ENCODE data around the gene ZNF555.
"Not testable (repeated sequence)": the region's sequence is repeated elsewhere in the genome, so short reads cannot be mapped to it uniquely, and the experiment has no call there.

ZNF555 gene

DNA sequence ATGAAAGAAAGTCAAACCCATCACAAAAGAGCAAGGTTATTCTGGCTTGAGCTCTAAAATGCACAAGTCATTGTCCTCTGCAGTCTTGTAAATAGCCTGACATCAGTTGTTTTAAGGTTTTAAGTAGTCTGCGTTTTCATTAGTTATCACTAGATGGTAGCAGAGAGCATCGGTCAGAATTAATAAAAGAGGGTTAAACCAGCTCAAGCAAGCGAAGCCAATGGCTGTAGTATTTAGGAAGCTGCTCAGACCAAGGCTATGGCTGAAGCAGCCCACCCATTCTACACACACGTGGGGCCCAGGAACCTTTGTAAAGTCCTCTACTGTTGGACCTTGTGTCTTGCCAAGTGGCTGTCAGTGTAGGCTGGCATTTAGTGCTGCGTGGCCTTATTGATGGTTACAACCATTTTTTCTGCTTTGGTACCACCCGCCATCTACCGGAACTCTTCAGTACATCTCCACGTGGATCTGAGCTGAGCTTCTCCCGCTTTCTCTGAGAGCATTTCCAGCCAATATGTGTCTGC is 46.2 kb downstream of the ZNF555 start:
- peak overlapping the region; percentile 5 for H3K9ac ChIP-seq (ENCODE audit: low read length)
- no peaks in the 10 kb centered on the region for H3K4me1 ChIP-seq (ENCODE audit: control insufficient read depth, insufficient read depth, low read length)
- peak; percentile 82 for DNase-seq (ENCODE audit: low read depth)
- no peaks in the 10 kb centered on the region for H3K36me3 ChIP-seq (ENCODE audit: control insufficient read depth, insufficient read depth, low read length, severe bottlenecking)
- no peaks in the 10 kb centered on the region for H3K9me3 ChIP-seq (ENCODE audit: control insufficient read depth, low read length)
- H3K27me3 ChIP-seq (replicated peaks; ENCODE audit: control insufficient read depth, insufficient read depth, low read length) = no peaks in the 10 kb centered on the region
- peak overlapping the region; percentile 42 for H3K4me3 ChIP-seq (ENCODE audit: low read length)

DNA sequence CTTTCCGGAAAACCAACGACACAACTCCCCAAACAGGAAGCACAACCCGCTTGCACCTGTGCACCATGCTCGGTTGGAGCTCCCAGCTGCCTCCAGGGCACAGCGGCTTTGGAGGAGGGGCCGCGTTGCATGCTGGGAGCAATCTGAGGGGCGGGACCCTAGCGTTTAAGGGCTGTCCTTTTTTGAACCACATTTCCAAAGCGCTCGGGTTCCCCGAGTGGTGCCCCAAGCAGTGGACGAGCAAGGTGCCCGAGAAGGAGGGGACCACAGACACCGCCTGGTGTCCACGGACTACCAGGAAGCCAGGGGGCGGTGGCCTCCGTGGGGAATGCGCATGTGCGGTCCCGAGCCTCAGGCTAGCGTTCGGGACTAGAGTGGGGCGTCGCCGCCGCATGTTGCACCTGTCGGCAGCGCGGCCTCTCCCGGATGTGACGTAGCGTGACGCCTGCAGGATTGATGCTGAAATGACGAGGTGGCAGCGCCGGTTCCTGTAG is 47.5 kb downstream of the ZNF555 start:
- peaks cover 2% of the 10 kb centered on the region for H3K4me1 ChIP-seq (ENCODE audit: control insufficient read depth, insufficient read depth, low read length)
- H3K9ac ChIP-seq (ENCODE audit: low read length) = peak overlapping the region; percentile 60
- DNase-seq (ENCODE audit: low read depth) = peak; percentile 40
- H3K9me3 ChIP-seq (ENCODE audit: control insufficient read depth, low read length) = no peaks in the 10 kb centered on the region
- H3K36me3 ChIP-seq (ENCODE audit: control insufficient read depth, insufficient read depth, low read length, severe bottlenecking) = no peaks in the 10 kb centered on the region
- peak overlapping the region; percentile 76 for H3K4me3 ChIP-seq (ENCODE audit: low read length)
- no peaks in the 10 kb centered on the region for H3K27me3 ChIP-seq (replicated peaks; ENCODE audit: control insufficient read depth, insufficient read depth, low read length)

DNA sequence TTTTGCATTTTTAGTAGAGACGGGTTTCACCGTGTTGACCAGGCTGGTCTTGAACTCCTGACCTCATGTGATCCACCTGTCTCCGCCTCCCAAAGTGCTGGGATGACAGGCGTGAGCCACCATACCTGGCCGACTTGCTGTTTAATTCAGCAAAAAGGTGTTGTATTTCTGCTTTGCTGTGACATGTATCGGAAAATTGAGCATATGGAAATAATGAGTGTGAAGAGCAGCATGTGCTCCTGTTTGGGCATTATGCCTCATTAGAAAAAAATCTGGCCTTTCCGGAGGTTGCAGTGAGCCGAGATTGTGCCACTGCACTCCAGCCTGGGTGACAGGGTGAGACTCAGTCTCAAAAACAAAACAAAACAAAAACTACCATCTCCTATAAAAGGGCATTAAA is 49.3 kb downstream of the ZNF555 start:
- not testable (repeated sequence) for H3K36me3 ChIP-seq (ENCODE audit: control insufficient read depth, insufficient read depth, low read length, severe bottlenecking); H3K9ac ChIP-seq (ENCODE audit: low read length); DNase-seq (ENCODE audit: low read depth); H3K27me3 ChIP-seq (replicated peaks; ENCODE audit: control insufficient read depth, insufficient read depth, low read length); H3K9me3 ChIP-seq (ENCODE audit: control insufficient read depth, low read length); H3K4me3 ChIP-seq (ENCODE audit: low read length); H3K4me1 ChIP-seq (ENCODE audit: control insufficient read depth, insufficient read depth, low read length)

DNA sequence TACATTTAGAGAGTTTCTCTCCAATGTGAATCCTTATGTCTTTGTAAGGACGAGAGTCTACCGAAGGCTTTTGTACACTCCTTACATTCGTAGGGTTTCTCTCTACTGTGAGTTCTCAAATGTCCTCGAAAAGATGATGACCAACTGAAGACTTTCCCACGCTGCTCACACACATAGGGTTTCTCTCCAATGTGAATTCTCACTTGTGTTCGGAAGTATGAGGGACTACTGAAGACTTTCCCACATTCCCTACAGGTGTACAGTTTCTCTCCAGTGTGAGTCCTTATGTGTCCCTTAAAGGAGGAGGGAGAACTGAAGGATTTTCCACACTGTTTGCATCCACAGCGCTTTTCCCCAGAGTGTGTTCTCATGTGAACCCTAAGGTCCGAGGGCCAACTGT is 55.4 kb downstream of the ZNF555 start:
- peaks cover 13% of the 10 kb centered on the region for H3K9me3 ChIP-seq (ENCODE audit: control insufficient read depth, low read length)
- H3K36me3 ChIP-seq (ENCODE audit: control insufficient read depth, insufficient read depth, low read length, severe bottlenecking) = no peaks in the 10 kb centered on the region
- peak overlapping the region; percentile 27 for H3K4me3 ChIP-seq (ENCODE audit: low read length)
- DNase-seq (ENCODE audit: low read depth) = no peak
- H3K9ac ChIP-seq (ENCODE audit: low read length) = no peak overlapping the region
- H3K27me3 ChIP-seq (replicated peaks; ENCODE audit: control insufficient read depth, insufficient read depth, low read length) = no peaks in the 10 kb centered on the region
- H3K4me1 ChIP-seq (ENCODE audit: control insufficient read depth, insufficient read depth, low read length) = peaks cover 4% of the 10 kb centered on the region

DNA sequence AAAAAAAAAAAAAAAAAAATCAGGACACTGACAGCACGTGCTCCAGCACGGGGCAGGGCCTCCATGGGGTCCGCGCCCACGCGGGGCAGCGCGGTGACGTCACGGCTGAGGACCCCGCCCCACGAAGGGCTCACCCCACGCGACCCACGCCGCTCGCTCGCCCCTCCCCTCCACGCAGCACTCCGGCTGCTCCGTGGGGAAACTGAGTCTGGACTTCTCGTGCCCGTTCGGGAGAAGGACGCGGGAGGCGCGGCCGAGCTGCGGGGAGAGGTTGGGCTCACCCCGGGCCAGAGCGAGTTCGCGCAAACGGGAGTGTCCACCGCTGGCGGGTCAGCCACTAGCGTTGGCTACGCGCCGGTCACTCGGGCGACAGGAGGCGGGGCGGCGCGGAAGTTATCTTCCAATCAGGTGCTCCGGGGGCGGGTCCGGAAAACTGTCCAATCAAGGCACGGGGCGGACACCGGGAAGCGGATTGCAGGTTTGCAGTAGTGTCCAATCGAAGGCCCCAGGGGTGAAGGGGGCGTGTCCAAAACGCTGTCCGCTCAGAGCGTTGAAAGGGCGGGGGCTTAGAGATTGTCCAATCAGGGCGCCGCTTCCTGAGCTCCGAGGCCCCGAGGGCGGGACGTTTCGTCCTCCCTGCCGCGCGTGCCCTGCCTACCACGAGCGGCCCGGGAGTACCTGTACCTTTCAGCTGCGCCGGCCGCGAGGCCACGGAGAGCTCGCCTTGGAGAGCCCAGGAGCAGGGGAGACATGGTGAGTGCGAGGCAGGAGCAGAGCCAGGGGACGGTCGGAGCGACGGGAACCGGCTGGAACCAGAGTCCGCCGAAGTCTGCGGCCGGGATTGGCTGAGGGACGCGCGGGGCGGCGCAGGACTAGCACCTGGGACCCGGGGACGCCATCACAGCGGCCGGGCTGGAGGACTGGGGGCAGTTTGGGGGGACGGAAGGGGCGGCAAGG is 59.3 kb downstream of the ZNF555 start, which contains the start of gene ZNF57:
Gene ZNF57, plus strand, starts transcription at position 633 of the 957 bp plus-strand sequence. Its CDS starts 118 bp downstream, at position 751.
- H3K4me3 ChIP-seq (ENCODE audit: low read length) = peak within 1 kb of the TSS; percentile 93
- H3K4me1 ChIP-seq (ENCODE audit: control insufficient read depth, insufficient read depth, low read length) = peaks cover 3% of the 10 kb centered on the region
- H3K9me3 ChIP-seq (ENCODE audit: control insufficient read depth, low read length) = peaks cover 13% of the 10 kb centered on the region
- peak; percentile 100 for DNase-seq (ENCODE audit: low read depth)
- H3K36me3 ChIP-seq (ENCODE audit: control insufficient read depth, insufficient read depth, low read length, severe bottlenecking) = no peaks in the 10 kb centered on the region
- H3K27me3 ChIP-seq (replicated peaks; ENCODE audit: control insufficient read depth, insufficient read depth, low read length) = no peaks in the 10 kb centered on the region
- peak within 1 kb of the TSS; percentile 83 for H3K9ac ChIP-seq (ENCODE audit: low read length)

DNA sequence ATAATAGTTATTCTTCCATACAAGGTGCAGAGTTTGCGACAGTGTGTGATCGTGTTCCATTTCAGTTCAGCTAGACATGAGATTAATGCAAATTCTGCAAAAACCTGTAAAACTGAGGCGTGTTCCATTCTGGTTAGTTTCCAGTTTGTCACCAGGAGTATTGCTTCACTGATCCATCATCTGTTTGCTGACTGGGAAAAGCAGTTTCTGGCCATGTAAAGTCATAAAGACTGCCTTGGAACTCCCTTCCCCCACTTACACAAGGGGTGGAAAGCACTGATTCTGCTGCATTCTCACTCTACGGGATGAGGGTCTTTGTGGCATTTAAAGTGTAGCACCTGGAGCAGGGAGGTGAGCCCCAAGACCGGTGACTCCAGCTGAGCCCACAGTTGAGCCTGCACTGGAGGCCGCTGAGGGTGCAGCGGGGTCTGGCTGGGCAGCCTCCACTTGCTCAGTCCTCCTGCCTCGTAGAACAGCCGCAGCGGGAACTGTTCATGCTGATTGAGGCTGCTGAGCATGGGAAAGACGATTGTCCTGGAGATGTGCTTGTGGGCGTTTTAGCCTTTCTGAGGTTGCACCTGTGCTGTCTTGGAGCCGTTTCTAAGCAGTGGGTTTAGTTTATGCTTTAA is 61.4 kb downstream of the ZNF555 start:
- no peak overlapping the region for H3K9ac ChIP-seq (ENCODE audit: low read length)
- H3K9me3 ChIP-seq (ENCODE audit: control insufficient read depth, low read length) = no peaks in the 10 kb centered on the region
- no peak overlapping the region for H3K4me3 ChIP-seq (ENCODE audit: low read length)
- H3K27me3 ChIP-seq (replicated peaks; ENCODE audit: control insufficient read depth, insufficient read depth, low read length) = no peaks in the 10 kb centered on the region
- H3K36me3 ChIP-seq (ENCODE audit: control insufficient read depth, insufficient read depth, low read length, severe bottlenecking) = no peaks in the 10 kb centered on the region
- no peak for DNase-seq (ENCODE audit: low read depth)
- peaks cover 3% of the 10 kb centered on the region for H3K4me1 ChIP-seq (ENCODE audit: control insufficient read depth, insufficient read depth, low read length)

DNA sequence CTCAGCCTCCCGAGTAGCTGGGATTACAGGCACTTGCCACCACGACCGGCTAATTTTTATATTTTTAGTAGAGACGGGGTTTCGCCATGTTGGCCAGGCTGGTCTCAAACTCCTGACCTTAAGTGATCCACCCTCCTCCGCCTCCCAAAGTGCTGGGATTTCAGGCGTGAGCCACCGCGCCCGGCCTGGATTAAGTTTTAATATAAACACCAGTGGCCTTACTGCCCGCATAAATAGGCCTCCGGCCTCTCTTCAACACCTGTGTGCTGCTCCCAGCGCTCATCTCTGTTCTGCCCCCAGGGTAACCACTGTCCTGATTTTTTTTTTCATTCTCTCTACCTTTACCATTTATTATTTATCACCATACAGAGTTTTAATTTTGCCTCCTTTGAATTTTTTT is 62.1 kb downstream of the ZNF555 start:
- DNase-seq (ENCODE audit: low read depth); H3K4me3 ChIP-seq (ENCODE audit: low read length); H3K4me1 ChIP-seq (ENCODE audit: control insufficient read depth, insufficient read depth, low read length); H3K27me3 ChIP-seq (replicated peaks; ENCODE audit: control insufficient read depth, insufficient read depth, low read length); H3K9me3 ChIP-seq (ENCODE audit: control insufficient read depth, low read length); H3K9ac ChIP-seq (ENCODE audit: low read length); H3K36me3 ChIP-seq (ENCODE audit: control insufficient read depth, insufficient read depth, low read length, severe bottlenecking): not testable (repeated sequence)

DNA sequence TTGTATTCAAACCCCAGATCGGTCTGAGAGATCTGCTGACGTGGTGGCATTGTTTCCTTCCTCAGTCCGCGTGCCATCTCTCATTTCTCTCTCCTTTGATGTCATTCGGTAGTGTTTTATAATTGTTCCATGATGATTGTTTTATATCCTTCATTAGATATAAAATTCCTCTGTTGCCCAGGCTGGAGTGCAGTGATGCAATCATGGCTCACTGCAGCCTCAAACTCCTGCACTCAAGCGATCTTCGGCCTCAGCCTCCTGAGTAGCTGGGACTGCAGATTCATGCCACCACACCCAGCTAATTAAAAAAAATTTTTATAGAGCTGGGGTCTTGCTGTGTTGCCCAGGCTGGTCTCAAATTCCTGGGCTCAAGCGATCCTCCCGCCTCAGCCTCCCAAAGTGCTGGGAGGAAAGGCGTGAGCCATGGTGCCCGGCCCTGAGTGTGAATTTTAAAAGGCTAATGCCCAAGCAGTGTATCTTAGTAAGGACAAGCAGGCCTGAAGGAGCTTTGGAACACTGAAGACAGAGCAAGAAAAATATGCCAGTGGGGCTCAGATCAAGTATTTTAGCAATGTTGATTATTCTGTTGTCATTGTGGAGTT is 64.7 kb downstream of the ZNF555 start:
- DNase-seq (ENCODE audit: low read depth) = no peak
- no peaks in the 10 kb centered on the region for H3K9me3 ChIP-seq (ENCODE audit: control insufficient read depth, low read length)
- H3K36me3 ChIP-seq (ENCODE audit: control insufficient read depth, insufficient read depth, low read length, severe bottlenecking) = no peaks in the 10 kb centered on the region
- no peak overlapping the region for H3K9ac ChIP-seq (ENCODE audit: low read length)
- no peak overlapping the region for H3K4me3 ChIP-seq (ENCODE audit: low read length)
- no peaks in the 10 kb centered on the region for H3K27me3 ChIP-seq (replicated peaks; ENCODE audit: control insufficient read depth, insufficient read depth, low read length)
- peaks cover 8% of the 10 kb centered on the region for H3K4me1 ChIP-seq (ENCODE audit: control insufficient read depth, insufficient read depth, low read length)

DNA sequence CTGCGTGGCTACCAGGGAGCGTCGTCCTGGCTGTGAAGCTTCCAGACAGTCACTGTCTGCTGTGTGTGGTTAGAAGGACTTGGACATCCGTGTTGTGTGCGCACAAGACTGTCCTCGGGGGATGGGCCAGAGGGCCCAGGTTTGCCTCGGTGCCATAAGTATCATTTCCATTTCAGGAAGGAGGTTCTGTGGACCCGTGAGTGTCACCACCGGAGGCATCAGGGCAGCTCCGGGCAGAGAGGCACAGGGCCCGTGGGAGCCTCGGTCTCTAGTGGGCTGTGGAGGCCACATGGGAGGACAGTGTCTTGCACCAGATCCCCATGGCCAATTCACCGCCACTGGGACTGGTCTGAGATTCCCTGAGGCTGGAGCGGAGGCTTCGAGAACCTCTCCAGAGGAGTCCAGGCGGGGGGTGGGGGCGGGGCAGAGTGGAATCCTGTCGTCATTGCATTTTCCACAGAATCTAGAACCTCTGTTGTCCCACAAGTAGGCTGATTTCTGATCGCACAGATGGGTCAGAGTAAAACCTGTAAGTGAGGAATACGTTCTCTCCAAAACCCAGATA is 65.4 kb downstream of the ZNF555 start:
- Histone ChIP-seq H3K36me3 (ENCODE audit: control insufficient read depth, insufficient read depth, low read length, severe bottlenecking) (no peaks in the 10 kb centered on the region), H3K27me3 (replicated peaks; ENCODE audit: control insufficient read depth, insufficient read depth, low read length) (no peaks in the 10 kb centered on the region), H3K4me1 (ENCODE audit: control insufficient read depth, insufficient read depth, low read length) (peaks cover 8% of the 10 kb centered on the region), H3K9ac (ENCODE audit: low read length) (no peak overlapping the region), H3K4me3 (ENCODE audit: low read length) (no peak overlapping the region), H3K9me3 (ENCODE audit: control insufficient read depth, low read length) (no peaks in the 10 kb centered on the region)
- no peak for DNase-seq (ENCODE audit: low read depth)
